Osteocyte (in vitro differentiated cells): Measurements from ENCODE around the gene BBX. TPM values are rescaled to one million over a fixed set of nuclear protein-coding genes. Genes with fewer than 3 reads are reported as not detected.

Experiments used
- DNase-seq: peaks from one replicate; pipeline ENCODE4 v3.0.0; 2021; ENCODE audit warnings: mixed read lengths; ENCODE audit not compliant: unreplicated experiment; ENCODE audit errors: extremely low spot score
- H3K27ac Mint-ChIP-seq: one replicate; pipeline ENCODE4 v1.8.0; 2021; ENCODE audit warnings: mild to moderate bottlenecking, mixed read lengths; ENCODE audit not compliant: unreplicated experiment
- H3K27me3 Mint-ChIP-seq: one replicate; pipeline ENCODE4 v1.8.0; 2021; ENCODE audit warnings: mixed read lengths; ENCODE audit not compliant: unreplicated experiment
- H3K36me3 Mint-ChIP-seq: one replicate; pipeline ENCODE4 v1.8.0; 2021; ENCODE audit warnings: mixed read lengths; ENCODE audit not compliant: unreplicated experiment
- H3K4me1 Mint-ChIP-seq: one replicate; pipeline ENCODE4 v1.8.0; 2021; ENCODE audit warnings: mixed read lengths; ENCODE audit not compliant: unreplicated experiment
- H3K4me3 Mint-ChIP-seq: one replicate; pipeline ENCODE4 v1.8.0; 2021; ENCODE audit warnings: mild to moderate bottlenecking, moderate library complexity, mixed read lengths; ENCODE audit not compliant: unreplicated experiment
- H3K9me3 Mint-ChIP-seq: one replicate; pipeline ENCODE4 v1.8.0; 2021; ENCODE audit warnings: mixed read lengths; ENCODE audit not compliant: unreplicated experiment
- CTCF ChIP-seq: fragments of 200-600 bp; sonication (generic); IDR thresholded peaks from 2 replicates; pipeline ENCODE4 v1.5.0; 2021; ENCODE audit warnings: antibody characterized with exemption, mild to moderate bottlenecking, moderate library complexity
- total RNA-seq: library from RNA; stranded (reverse); gene quantifications from 2 replicates; pipeline ENCODE4 v1.2.1, GENCODE V29; 2021

BBX gene
- total RNA-seq, 1 donor from 2014 or later: 92.2 TPM

- Mint-ChIP-seq H3K4me1 (no peaks in the 10 kb centered on the region), H3K36me3 (no peaks in the 10 kb centered on the region), H3K4me3 (no peak overlapping the region), H3K9me3 (no peaks in the 10 kb centered on the region), H3K27me3 (peaks cover 31% of the 10 kb centered on the region), H3K27ac (no peak overlapping the region)
- TF ChIP-seq CTCF: no peak
- DNase-seq: no peak
Measured at GRCh38 chr3:107514453-107514852, 8.3 kb upstream of the BBX start.

GRCh38 chr3:107516475-107516874 lies 6.3 kb upstream of the BBX start:
- Mint-ChIP-seq H3K4me3 (no peak overlapping the region), H3K27me3 (peaks cover 29% of the 10 kb centered on the region), H3K27ac (no peak overlapping the region), H3K9me3 (no peaks in the 10 kb centered on the region), H3K4me1 (no peaks in the 10 kb centered on the region), H3K36me3 (no peaks in the 10 kb centered on the region)
- no peak for TF ChIP-seq CTCF
- no peak for DNase-seq

- Mint-ChIP-seq H3K36me3 (no peaks in the 10 kb centered on the region), H3K27me3 (peaks cover 13% of the 10 kb centered on the region), H3K4me1 (peaks cover 6% of the 10 kb centered on the region), H3K4me3 (no peak overlapping the region), H3K27ac (no peak overlapping the region), H3K9me3 (no peaks in the 10 kb centered on the region)
- no peak for TF ChIP-seq CTCF
- no peak for DNase-seq
Measured at GRCh38 chr3:107520535-107520934, 2.2 kb upstream of the BBX start.

- Mint-ChIP-seq H3K27ac (no peak overlapping the region), H3K36me3 (peaks cover 1% of the 10 kb centered on the region), H3K27me3 (peaks cover 6% of the 10 kb centered on the region), H3K4me1 (peaks cover 15% of the 10 kb centered on the region), H3K4me3 (no peak overlapping the region), H3K9me3 (no peaks in the 10 kb centered on the region)
- TF ChIP-seq CTCF: no peak
- no peak for DNase-seq
Measured at GRCh38 chr3:107521469-107522059, 1.2 kb upstream of the BBX start.

- no peaks in the 10 kb centered on the region for H3K27me3 Mint-ChIP-seq
- peaks cover 11% of the 10 kb centered on the region for H3K36me3 Mint-ChIP-seq
- H3K9me3 Mint-ChIP-seq: no peaks in the 10 kb centered on the region
- peak overlapping the region; percentile 94 for H3K27ac Mint-ChIP-seq
- peak overlapping the region; percentile 88 for H3K4me3 Mint-ChIP-seq
- peak; percentile 88 for DNase-seq
- TF ChIP-seq CTCF: no peak
- H3K4me1 Mint-ChIP-seq: peaks cover 23% of the 10 kb centered on the region
Measured at GRCh38 chr3:107523289-107523538, 452 bp downstream of the BBX start.
